ENCODE results near the gene ZEB1.
"Not testable (repeated sequence)": the region's sequence is repeated elsewhere in the genome, so short reads cannot be mapped to it uniquely, and the experiment has no call there.

Gene ZEB1

GRCh38 chr10:31427334-31427733 is 108.3 kb downstream of the ZEB1 start:
- not testable (repeated sequence) for DNase-seq

DNA sequence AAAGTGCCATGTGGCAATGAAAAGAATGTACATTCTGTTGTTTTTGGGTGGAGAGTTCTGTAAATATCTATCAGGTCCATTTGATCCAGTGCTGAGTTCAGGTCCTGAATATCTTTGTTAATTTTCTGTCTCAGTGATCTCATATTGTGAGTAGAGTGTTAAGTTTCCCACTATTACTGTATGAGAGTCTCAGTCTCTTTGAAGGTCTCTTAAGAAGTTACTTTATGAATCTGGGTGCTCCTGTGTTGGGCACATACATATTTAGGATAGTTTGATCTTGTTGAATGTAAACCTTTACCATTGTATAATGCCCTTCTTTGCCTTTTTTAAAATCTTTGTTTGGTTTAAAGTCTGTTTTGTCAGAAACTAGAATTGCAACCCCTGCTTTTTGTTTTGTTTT is 109.5 kb downstream of the ZEB1 start:
- DNase-seq = not testable (repeated sequence)

- DNase-seq = no peak
These were observed 112.0 kb downstream of the ZEB1 start for GRCh38 chr10:31431021-31431420.

DNA sequence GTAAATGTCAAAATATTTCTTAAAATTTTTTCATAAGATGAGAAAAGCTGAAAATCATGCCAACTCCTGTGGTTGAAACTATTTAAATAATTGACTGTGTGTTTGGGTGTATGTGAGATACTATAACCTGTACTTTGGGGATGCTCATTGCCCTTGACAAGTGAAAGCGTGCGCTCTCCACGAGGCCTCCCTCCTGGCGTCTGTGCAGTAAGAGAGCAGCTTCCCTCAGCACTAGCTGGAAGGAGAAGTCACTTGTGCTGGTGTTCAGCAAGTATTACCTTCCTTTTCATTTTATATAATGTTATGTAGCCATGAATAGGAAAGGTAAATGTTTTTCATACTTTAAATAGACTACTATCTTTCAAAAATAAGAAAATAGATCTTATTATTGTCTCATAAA is 118.9 kb downstream of the ZEB1 start:
- no peak for DNase-seq

DNA sequence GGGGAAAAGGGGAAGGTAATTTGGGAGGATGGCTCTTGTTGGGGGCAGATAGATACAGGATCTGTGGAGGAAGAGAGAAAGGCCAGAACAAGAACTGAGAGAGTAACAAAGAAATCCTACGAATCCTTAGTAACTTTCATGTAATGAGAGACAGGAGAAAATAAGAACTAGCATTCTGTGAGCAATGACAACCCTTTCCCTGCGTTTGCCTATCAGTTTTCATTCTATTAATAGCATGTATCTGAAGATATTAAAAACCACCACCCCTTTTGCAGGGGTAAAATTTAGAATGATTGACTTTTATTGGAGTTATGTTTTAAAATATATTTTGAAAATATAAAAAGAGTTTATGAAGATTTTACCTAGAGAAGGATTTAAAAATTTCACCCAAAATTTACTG is 132.8 kb downstream of the ZEB1 start:
- DNase-seq = no peak

DNA sequence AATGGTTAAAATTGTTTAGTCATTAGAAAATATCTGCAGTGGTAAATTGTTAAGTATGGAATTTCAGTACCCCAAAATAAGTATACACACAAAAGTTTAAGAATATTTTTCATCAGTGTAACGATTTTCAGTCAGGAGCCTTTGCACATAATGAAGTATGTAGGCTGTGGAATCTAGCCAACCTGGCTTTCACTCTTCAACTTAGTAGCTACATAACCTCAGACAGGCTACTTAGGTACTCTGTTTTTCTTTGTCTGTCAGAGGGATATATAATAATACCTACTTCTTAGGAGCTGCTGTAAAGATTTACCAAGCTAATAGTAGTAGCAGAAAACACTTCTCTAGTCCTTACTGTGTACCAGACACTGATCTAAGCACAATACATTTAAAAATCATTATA is 137.5 kb downstream of the ZEB1 start:
- DNase-seq = no peak

DNA sequence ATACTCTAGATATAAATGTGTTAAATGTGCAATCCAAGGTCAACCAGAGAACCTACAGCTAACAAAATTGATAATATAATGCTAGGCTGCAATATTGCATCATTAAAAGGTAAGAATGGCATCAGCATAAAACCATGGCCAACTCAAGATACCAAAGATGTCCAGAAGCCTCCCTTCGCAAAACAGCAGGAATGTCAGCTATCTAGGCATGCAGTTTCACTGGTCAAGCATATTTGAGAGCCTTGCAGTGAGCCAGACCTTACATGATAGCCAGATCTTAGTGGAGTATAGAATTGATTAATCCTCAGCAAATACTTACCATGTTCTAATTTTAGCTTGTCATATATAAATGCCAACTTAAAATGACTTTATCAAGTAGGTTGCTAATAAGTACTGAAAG is 138.8 kb downstream of the ZEB1 start:
- DNase-seq = no peak

DNA sequence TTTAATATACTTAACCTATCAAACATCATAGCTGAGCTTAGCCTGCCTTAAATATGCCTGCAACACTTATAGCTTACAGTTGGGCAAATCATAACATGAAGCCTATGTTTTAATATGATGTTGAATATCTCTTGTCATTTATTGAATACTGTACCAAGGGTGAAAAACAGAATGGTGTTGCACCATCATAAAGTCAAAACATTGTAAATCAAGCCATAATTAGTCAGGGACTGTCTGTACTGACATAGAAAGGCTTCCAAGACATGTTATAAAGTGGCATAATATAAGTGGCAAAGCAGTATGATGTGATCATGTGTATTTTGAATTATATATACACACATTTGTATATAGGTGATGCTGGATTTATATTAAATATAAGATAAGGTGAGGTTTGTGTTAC is 140.0 kb downstream of the ZEB1 start:
- DNase-seq = no peak

GRCh38 chr10:31460242-31460641 is 141.2 kb downstream of the ZEB1 start:
- no peak for DNase-seq

GRCh38 chr10:31464552-31464951 is 145.5 kb downstream of the ZEB1 start:
- no peak for DNase-seq

GRCh38 chr10:31466313-31466712 is 147.3 kb downstream of the ZEB1 start:
- DNase-seq = no peak

- DNase-seq = no peak
These were observed 148.9 kb downstream of the ZEB1 start for GRCh38 chr10:31467791-31468535.

- DNase-seq = no peak
These were observed 149.5 kb downstream of the ZEB1 start for GRCh38 chr10:31468536-31468859.

DNA sequence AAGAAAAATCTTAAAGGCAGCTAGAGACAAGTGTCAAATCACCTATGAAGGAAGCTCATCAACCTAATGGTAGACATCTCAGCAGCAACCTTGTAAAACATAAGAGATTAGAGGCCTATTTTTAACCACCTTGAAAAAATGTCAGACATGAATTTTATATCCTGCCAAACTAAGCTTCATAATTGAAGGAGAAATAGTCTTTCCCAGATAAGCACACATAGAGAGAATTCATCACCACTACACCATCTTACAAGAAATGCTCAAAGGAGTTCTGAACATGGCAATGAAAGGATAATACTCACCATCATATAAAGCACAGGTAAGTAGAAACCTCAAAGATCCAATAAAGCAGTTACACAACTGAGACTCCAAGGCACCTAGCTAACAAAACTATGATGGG is 156.5 kb downstream of the ZEB1 start:
- DNase-seq = no peak

GRCh38 chr10:31476088-31476487 is 157.1 kb downstream of the ZEB1 start:
- DNase-seq = no peak

- no peak for DNase-seq
These were observed 158.6 kb downstream of the ZEB1 start for GRCh38 chr10:31477584-31477983.

DNA sequence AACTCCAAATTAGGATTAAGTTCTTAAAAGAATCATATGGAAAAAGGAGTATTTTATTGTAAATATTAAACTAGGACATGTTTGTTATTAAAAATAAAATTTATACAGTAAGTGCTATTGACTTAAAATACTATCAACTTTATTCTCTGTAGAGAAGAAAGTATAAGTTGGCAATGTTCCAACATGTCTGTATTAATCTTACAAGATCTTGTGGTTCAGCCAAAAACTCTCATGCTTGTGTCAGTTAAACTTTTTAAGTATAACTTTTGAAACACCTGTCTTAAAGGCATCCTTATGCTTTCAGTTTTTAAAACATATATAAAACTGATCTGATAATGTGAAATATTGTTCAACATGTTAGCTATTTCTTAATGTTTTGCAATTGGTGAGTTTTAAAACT is 160.7 kb downstream of the ZEB1 start:
- no peak for DNase-seq

DNA sequence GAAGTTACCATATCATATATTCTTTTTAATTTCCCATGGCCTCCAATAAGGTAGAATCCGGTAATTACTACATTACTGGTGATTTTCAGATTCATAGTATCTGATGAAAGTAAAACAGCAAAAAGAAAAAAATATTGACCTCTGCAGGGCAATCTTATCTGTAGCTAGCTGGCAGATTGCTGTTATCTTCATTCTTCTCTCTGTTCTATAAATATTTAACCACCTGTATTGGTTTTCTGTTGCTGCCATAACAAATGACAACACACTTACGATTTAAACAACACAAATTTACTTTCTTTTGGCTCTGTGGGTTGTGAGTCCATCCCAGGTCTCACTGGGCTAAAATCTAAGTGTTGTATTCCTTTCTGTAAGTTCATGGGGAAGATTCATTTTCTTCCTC is 164.5 kb downstream of the ZEB1 start:
- DNase-seq = no peak

GRCh38 chr10:31484431-31485135 is 165.6 kb downstream of the ZEB1 start:
- DNase-seq = no peak

DNA sequence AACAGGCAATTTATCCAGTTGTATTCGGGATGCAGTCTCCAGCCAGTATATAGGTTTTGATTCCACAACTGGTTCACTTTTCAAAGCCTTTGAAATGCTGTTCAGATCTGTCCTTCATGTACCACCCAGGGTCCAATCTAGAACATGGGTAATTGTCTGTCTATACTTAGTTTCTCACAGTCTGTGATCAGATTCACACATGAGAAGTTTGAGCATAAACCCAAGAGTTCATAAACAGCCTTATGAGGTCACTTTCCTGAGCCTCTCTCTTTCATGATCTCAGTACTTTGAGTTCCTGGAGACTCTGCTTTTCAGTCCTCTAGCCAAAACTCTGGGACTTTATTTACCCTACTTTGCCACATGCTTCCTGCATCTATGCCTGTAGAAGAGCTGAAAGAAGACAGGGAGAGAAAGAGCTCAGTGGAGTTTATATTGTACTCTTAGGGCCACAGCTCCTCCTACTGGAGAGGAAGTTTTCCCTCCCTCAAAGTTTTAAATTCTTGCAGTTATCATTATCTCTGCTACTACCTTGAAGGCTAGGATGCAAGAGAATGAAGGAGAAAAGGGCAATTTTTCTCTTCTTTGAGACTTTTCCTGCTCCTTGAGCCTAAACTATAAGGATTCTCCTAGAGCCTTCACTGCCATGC is 172.0 kb downstream of the ZEB1 start:
- peak; percentile 22 for DNase-seq

- no peak for DNase-seq
These were observed 188.4 kb downstream of the ZEB1 start for GRCh38 chr10:31507427-31507826.

GRCh38 chr10:31508234-31508633 is 189.2 kb downstream of the ZEB1 start:
- DNase-seq = no peak

DNA sequence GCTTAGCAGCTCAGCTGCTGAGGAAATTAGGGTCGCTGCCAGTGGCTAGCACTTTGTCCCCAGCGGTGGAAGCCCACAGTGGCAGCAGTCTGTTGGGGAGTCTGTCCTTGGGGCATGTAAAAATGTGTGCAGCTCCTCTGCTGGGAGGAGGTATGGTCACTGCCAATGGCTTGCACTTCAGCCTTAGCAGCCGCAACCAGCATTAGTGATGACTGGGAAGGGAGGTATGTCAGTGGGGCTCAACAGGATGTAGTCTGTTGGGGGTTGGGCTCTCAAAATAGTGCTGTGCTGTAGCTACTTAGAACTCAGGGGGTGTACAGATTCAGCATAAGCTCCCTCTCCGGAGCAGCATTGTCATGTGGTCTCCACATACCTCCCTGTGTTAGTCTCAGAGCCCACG is 189.9 kb downstream of the ZEB1 start:
- no peak for DNase-seq

- DNase-seq = no peak
These were observed 191.0 kb downstream of the ZEB1 start for GRCh38 chr10:31509989-31510388.
